GM12892 (cell line): ENCODE data around the gene CAMK1D.

Source experiments
- POLR2A ChIP-seq: IDR thresholded peaks from 2 replicates; pipeline ENCODE4 v1.6.1; 2011; ENCODE audit warnings: low read depth, low read length, control low read depth
- POLR2AphosphoS5 ChIP-seq: IDR thresholded peaks from 2 replicates; pipeline ENCODE4 v1.6.1; 2011; ENCODE audit warnings: low read depth, low read length, control low read depth

DNA sequence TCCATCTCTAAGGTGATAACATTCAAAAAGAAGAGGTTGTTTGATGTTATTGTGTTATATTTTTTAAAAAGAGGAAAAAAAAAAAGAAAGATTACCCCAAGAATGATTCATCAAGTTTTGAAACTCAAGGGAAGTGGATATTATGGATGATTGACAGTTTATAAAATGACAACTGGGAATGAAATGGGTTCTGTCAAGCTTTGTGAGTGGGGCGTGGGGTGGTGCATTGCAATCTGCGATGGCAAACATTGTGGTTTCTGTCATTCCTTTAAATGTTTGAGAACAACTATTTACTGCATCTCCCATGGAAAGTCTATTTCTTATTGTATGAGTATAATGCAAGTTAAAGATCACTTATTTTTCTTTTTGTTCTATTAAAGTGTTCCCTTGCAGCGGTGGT lies 355.1 kb downstream of the CAMK1D start:
- TF ChIP-seq POLR2A (no peak), POLR2AphosphoS5 (no peak)
